ENCODE measurements around the gene SEC14L2. TPM values are rescaled to one million over a fixed set of nuclear protein-coding genes. Genes with fewer than 3 reads are reported as not detected.

The SEC14L2 gene
- total RNA-seq, 1 experiment from 2014 or later = 33.5 TPM

- 0 out of 4 replicates have a peak, but pooled peaks cover 0 to 4% of the 10 kb centered on the region in 2 experiments for H3K36me3 ChIP-seq (ENCODE audit: control insufficient read depth in 1 of 2, insufficient read depth in 2 of 2, low read length in 2 of 2)
- ChIA-PET RAD21 (ENCODE audit: low non-redundant PET in 1 of 2, low total read pairs in 2 of 2, uncharacterized antibody in 2 of 2, unreplicated experiment in 2 of 2) (interaction anchor here (0.7 to 1.2 kb wide), 4 partner anchors 37 to 279 kb away, joined by 4 to 12 read pairs (median 4); no protein-coding TSS in a partner anchor), POLR2A (interaction anchor here (0.6 to 1.2 kb wide), 4 partner anchors 37 to 99 kb away, joined by 3 to 10 read pairs (median 4); partner anchors contain the start of gene TBC1D10A), CTCF (interaction anchor here (0.5 to 3.1 kb wide), 16 partner anchors 10 to 278 kb away, joined by 3 to 57 read pairs (median 5); partner anchors contain the start of genes CASTOR1, CCDC157, SEC14L2 and SF3A1)
- H3K4me3 ChIP-seq (replicated peaks in 1 of 2; ENCODE audit: low read depth in 1 of 2, low read length in 2 of 2) = peak within 1 kb of the TSS; percentile 60 to 68
- H3K79me2 ChIP-seq (ENCODE audit: insufficient read depth, low read length) = no peaks in the 10 kb centered on the region
- H2AFZ ChIP-seq (ENCODE audit: low read depth, low read length, poor library complexity, severe bottlenecking) = peak within 1 kb of the TSS; percentile 35
- intact Hi-C loops (cut with micrococcal nuclease) = loop anchor here (1.0 to 2.0 kb wide), 2 partner anchors 99 to 278 kb away; no protein-coding TSS in a partner anchor
- H3K9me2 ChIP-seq (ENCODE audit: insufficient read depth) = no peaks in the 10 kb centered on the region
- no TSS peak for BruUV-seq (replicated peaks)
- peak within 1 kb of the TSS; percentile 84 for H3K4me2 ChIP-seq (ENCODE audit: low read length)
- no peaks in the 10 kb centered on the region for H3K27me3 ChIP-seq (ENCODE audit: insufficient read depth, low read length)
- H3K4me1 ChIP-seq (ENCODE audit: control insufficient read depth in 1 of 2, insufficient read depth in 2 of 2, low read length in 2 of 2) = peaks cover 3 to 31% of the 10 kb centered on the region in 2 experiments; a peak in 3 of 4 replicates
- no peaks in the 10 kb centered on the region for H4K20me1 ChIP-seq (ENCODE audit: insufficient read depth)
- H3K9ac ChIP-seq (ENCODE audit: low read length) = peak within 1 kb of the TSS; percentile 65
- peaks cover 0 to 7% of the 10 kb centered on the region in 2 experiments; a peak in 2 of 4 replicates for H3K9me3 ChIP-seq (ENCODE audit: control insufficient read depth in 1 of 2, insufficient read depth in 1 of 2, low read depth in 1 of 2, low read length in 2 of 2)
- DNase-seq (ENCODE audit: low read depth, low spot score) (peak; percentile 44), ATAC-seq (peak; percentile 88)
- peak within 1 kb of the TSS; percentile 69 for H3K27ac ChIP-seq (ENCODE audit: low read depth, low read length)
- no peak for TF ChIP-seq EGR1 (IDR thresholded peaks at IDR 0.05; ENCODE audit: low read depth)
- TF ChIP-seq EZH2 (IDR thresholded peaks at IDR 0.05) = no peak
- no peak for TF ChIP-seq SP1 (IDR thresholded peaks at IDR 0.05; ENCODE audit: low read depth)
- no peak for TF ChIP-seq ZNF274 (IDR thresholded peaks at IDR 0.05; ENCODE audit: low read depth, low read length)
- no peak for TF ChIP-seq SRF (IDR thresholded peaks at IDR 0.05; ENCODE audit: low read depth)
- peak; percentile 83 for TF ChIP-seq ZFX (IDR thresholded peaks at IDR 0.05)
- no peak for TF ChIP-seq FOSL1 (IDR thresholded peaks at IDR 0.05; ENCODE audit: low read depth)
- no peak for TF ChIP-seq ELF1 (IDR thresholded peaks at IDR 0.05; ENCODE audit: borderline replicate concordance, low read depth)
- no peak for TF ChIP-seq ZBTB33 (IDR thresholded peaks at IDR 0.05; ENCODE audit: extremely low read depth, insufficient replicate concordance, low read length)
- peak; percentile 88 for TF ChIP-seq RAD21 (IDR thresholded peaks at IDR 0.05; ENCODE audit: low read depth)
- TF ChIP-seq YY1 (IDR thresholded peaks at IDR 0.05; ENCODE audit: extremely low read depth, insufficient replicate concordance, low read depth, low read length) = no peak
- TF ChIP-seq, protein P1, sequence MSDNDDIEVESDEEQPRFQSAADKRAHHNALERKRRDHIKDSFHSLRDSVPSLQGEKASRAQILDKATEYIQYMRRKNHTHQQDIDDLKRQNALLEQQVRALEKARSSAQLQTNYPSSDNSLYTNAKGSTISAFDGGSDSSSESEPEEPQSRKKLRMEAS (IDR thresholded peaks at IDR 0.05) = no peak
- TF ChIP-seq TCF7L2 (IDR thresholded peaks at IDR 0.05; ENCODE audit: borderline replicate concordance, extremely low read depth, insufficient read depth, insufficient read length) = no peak
- TF ChIP-seq POLR2AphosphoS5 (IDR thresholded peaks at IDR 0.05; ENCODE audit: low read depth, low read length) = no peak
- TF ChIP-seq, protein P2, sequence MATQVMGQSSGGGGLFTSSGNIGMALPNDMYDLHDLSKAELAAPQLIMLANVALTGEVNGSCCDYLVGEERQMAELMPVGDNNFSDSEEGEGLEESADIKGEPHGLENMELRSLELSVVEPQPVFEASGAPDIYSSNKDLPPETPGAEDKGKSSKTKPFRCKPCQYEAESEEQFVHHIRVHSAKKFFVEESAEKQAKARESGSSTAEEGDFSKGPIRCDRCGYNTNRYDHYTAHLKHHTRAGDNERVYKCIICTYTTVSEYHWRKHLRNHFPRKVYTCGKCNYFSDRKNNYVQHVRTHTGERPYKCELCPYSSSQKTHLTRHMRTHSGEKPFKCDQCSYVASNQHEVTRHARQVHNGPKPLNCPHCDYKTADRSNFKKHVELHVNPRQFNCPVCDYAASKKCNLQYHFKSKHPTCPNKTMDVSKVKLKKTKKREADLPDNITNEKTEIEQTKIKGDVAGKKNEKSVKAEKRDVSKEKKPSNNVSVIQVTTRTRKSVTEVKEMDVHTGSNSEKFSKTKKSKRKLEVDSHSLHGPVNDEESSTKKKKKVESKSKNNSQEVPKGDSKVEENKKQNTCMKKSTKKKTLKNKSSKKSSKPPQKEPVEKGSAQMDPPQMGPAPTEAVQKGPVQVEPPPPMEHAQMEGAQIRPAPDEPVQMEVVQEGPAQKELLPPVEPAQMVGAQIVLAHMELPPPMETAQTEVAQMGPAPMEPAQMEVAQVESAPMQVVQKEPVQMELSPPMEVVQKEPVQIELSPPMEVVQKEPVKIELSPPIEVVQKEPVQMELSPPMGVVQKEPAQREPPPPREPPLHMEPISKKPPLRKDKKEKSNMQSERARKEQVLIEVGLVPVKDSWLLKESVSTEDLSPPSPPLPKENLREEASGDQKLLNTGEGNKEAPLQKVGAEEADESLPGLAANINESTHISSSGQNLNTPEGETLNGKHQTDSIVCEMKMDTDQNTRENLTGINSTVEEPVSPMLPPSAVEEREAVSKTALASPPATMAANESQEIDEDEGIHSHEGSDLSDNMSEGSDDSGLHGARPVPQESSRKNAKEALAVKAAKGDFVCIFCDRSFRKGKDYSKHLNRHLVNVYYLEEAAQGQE (IDR thresholded peaks at IDR 0.05; ENCODE audit: low read depth) = no peak
- no peak for TF ChIP-seq CEBPB (IDR thresholded peaks at IDR 0.05; ENCODE audit: low read depth)
- TF ChIP-seq, protein P3, sequence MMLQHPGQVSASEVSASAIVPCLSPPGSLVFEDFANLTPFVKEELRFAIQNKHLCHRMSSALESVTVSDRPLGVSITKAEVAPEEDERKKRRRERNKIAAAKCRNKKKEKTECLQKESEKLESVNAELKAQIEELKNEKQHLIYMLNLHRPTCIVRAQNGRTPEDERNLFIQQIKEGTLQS (IDR thresholded peaks at IDR 0.05) = no peak
- TF ChIP-seq EZH2phosphoT487 (IDR thresholded peaks at IDR 0.05; ENCODE audit: borderline replicate concordance) = no peak
- no peak for TF ChIP-seq SIN3A (IDR thresholded peaks at IDR 0.05; ENCODE audit: low read depth)
- no peak for TF ChIP-seq POLR2A (IDR thresholded peaks at IDR 0.05; ENCODE audit: borderline replicate concordance, extremely low read depth, insufficient read depth, insufficient read length)
- TF ChIP-seq JUND (IDR thresholded peaks at IDR 0.05) = no peak
Measured at GRCh38 chr22:30386960-30387827, 9.6 kb upstream of the SEC14L2 start, which contains the start of gene RNF215. Gene RNF215 (minus strand): TSS chr22:30387411. CDS start chr22:30387313, 98 bp downstream.

Data from HCT116 (cell line).